Mucosa of descending colon (tissue), 3 donors: ENCODE data around the gene FBXL16. TPM values are rescaled to one million over a fixed set of nuclear protein-coding genes. Genes with fewer than 3 reads are reported as not detected.

Experiments used
- ATAC-seq: fragments of 200-7000 bp; cut with Tn5 transposase; one replicate; pipeline ENCODE4 v1.9.1; 2020; ENCODE audit warnings: mild to moderate bottlenecking, moderate library complexity
- DNase-seq, 3 donors: peaks; one replicate each; pipeline ENCODE4 v3.0.0-alpha.2; 2020
- H3K36me3 ChIP-seq: fragments of 200-600 bp; one replicate; pipeline ENCODE4 v1.8.0; 2021; ENCODE audit warnings: low read depth, mild to moderate bottlenecking
- H3K4me1 ChIP-seq: fragments of 200-600 bp; one replicate; pipeline ENCODE4 v1.8.0; 2021; ENCODE audit warnings: low read depth, mild to moderate bottlenecking
- H3K4me3 ChIP-seq: fragments of 200-600 bp; one replicate; pipeline ENCODE4 v1.8.0; 2021; ENCODE audit warnings: mild to moderate bottlenecking
- H3K9me3 ChIP-seq: fragments of 200-600 bp; one replicate; pipeline ENCODE4 v1.8.0; 2021; ENCODE audit warnings: mild to moderate bottlenecking
- CTCF ChIP-seq: fragments of 200-600 bp; IDR thresholded peaks from one replicate; pipeline ENCODE4 v1.8.0; 2022; ENCODE audit warnings: antibody characterized with exemption, mild to moderate bottlenecking
- intact Hi-C, 2 donors: fragments of 100-400 bp; cut with DNase I in 1 of 2; cut with micrococcal nuclease in 1 of 2; formaldehyde crosslinking; loops; one replicate each; pipeline versions ENCODE4 v1.11.0 to v1.11.1; 2022; cut with DNase I, micrococcal nuclease
- total RNA-seq, 3 donors: library from RNA; stranded (reverse); fragmentation: NEBNext Ultra II Directional in 2 of 3; extraction: Animal tissue kit (Norgen Biotek cat#: 25700) in 2 of 3; gene quantifications; one replicate each; pipeline versions ENCODE4 v1.2.1 to v1.2.4, GENCODE V29; 2021 to 2023
- donor health status: DM: no; HTN: no; CAD: no; lungs with moderate emphysema.
- donor health status: DM: no; HTN: no; CAD: no.
- donor health status: DM: no; HTN: yes; CAD: no.

The FBXL16 gene
- total RNA-seq, 3 donors from 2014 or later: 1.3 to 2.2 (median 2.1) TPM

- Histone ChIP-seq H3K4me1 (peaks cover 2% of the 10 kb centered on the region), H3K9me3 (no peaks in the 10 kb centered on the region), H3K4me3 (no peak overlapping the region), H3K36me3 (no peaks in the 10 kb centered on the region)
- intact Hi-C loops: no loop called here
- TF ChIP-seq CTCF: no peak
- DNase-seq: no peak
- no peak for ATAC-seq
Measured at GRCh38 chr16:706189-707061, 824 bp upstream of the FBXL16 start.

- no peak for DNase-seq
- H3K4me1 ChIP-seq: peaks cover 2% of the 10 kb centered on the region
- TF ChIP-seq CTCF: no peak
- ATAC-seq: no peak
- no peak overlapping the region for H3K4me3 ChIP-seq
- intact Hi-C loops: no loop called here
- no peaks in the 10 kb centered on the region for H3K9me3 ChIP-seq
- no peaks in the 10 kb centered on the region for H3K36me3 ChIP-seq
Measured at GRCh38 chr16:704552-705380, 835 bp downstream of the FBXL16 start.

- intact Hi-C loops: no loop called here
- ATAC-seq: no peak
- TF ChIP-seq CTCF: no peak
Measured at GRCh38 chr16:704047-704446, 1.6 kb downstream of the FBXL16 start.

GRCh38 chr16:703406-703805 is 2.2 kb downstream of the FBXL16 start:
- intact Hi-C loops: no loop called here
- Histone ChIP-seq H3K9me3 (no peaks in the 10 kb centered on the region), H3K36me3 (no peaks in the 10 kb centered on the region), H3K4me1 (peaks cover 2% of the 10 kb centered on the region), H3K4me3 (no peak overlapping the region)
- TF ChIP-seq CTCF: no peak
- ATAC-seq (no peak), DNase-seq (no peak)

More at GRCh38 chr16:704047-704446, 1.6 kb downstream of the FBXL16 start:
- H3K9me3 ChIP-seq: no peaks in the 10 kb centered on the region
- no peak for DNase-seq
- peaks cover 2% of the 10 kb centered on the region for H3K4me1 ChIP-seq
- H3K4me3 ChIP-seq: no peak overlapping the region
- H3K36me3 ChIP-seq: no peaks in the 10 kb centered on the region

GRCh38 chr16:702341-702740 is 3.3 kb downstream of the FBXL16 start:
- ATAC-seq: no peak
- no peak overlapping the region for H3K4me3 ChIP-seq
- H3K4me1 ChIP-seq: peaks cover 2% of the 10 kb centered on the region
- H3K9me3 ChIP-seq: no peaks in the 10 kb centered on the region
- H3K36me3 ChIP-seq: no peaks in the 10 kb centered on the region
- intact Hi-C loops: no loop called here
- no peak for DNase-seq
- no peak for TF ChIP-seq CTCF
